Measurements from ENCODE around the gene CCDC157. TPM values are rescaled to one million over a fixed set of nuclear protein-coding genes. Genes with fewer than 3 reads are reported as not detected.
A peak's percentile ranks its signal among the peaks of the same experiment; 100 is the strongest.

Gene CCDC157
- total and polyA plus RNA-seq, 2 donors (not counting 1 experiment from before 2014, with no cell fraction given): 3.6 to 6.4 TPM

DNA sequence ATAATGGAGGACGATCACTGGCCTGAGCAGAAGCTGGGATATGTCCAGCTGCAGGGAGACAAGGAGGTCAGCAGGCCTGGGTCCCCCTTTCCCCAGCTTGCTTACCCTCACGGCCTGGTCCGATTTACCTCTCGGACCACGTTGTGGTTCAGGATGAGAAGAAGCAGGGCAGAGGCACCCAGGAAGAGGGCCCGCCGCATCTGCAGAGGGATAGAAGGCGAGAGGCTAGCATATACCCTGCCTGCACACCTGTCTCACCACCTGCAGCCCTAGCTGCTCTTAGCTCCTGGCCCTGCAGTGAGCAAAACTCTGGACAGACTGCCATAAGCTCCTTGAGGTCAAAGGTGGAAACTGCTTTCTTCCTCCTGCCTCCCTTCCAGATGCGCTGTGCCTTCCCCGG, 29.1 kb downstream of the CCDC157 start:
- DNase-seq: no peak
- 99% methylated on average over 10 of the region's 10 CpGs for WGBS (ENCODE audit: insufficient coverage)
- Histone ChIP-seq H4K20me1 (ENCODE audit: control insufficient read depth, insufficient read depth, low read length, poor library complexity, severe bottlenecking) (no peaks in the 10 kb centered on the region), H3K4me2 (replicated peaks; ENCODE audit: low read depth, low read length, poor library complexity, severe bottlenecking) (peak overlapping the region; percentile 85), H2AFZ (ENCODE audit: insufficient read depth, low read depth, low read length, poor library complexity, severe bottlenecking) (no peak overlapping the region), H3K4me3 (ENCODE audit: control extremely low read depth in 1 of 5, extremely low read depth in 1 of 5, insufficient read depth in 1 of 5, low read depth in 2 of 5, low read length in 4 of 5) (no peak overlapping the region), H3K9ac (ENCODE audit: low read length) (no peak overlapping the region), H3K27me3 (replicated peaks in 1 of 4; ENCODE audit: control extremely low read depth in 1 of 4, control insufficient read depth in 3 of 4, insufficient read depth in 4 of 4, low read length in 3 of 4) (no peaks in the 10 kb centered on the region), H3K4me1 (ENCODE audit: control insufficient read depth in 2 of 2, insufficient read depth in 2 of 2, low read length in 2 of 2) (peaks cover 7 to 12% of the 10 kb centered on the region in 2 donors), H3K27ac (ENCODE audit: low read length in 2 of 2) (no peak overlapping the region), H3K79me2 (ENCODE audit: control insufficient read depth, insufficient read depth, low read length) (no peaks in the 10 kb centered on the region), H3K36me3 (replicated peaks in 1 of 2; ENCODE audit: control extremely low read depth in 1 of 2, control insufficient read depth in 1 of 2, extremely low read depth in 1 of 2, insufficient read depth in 2 of 2, low read length in 1 of 2) (no peaks in the 10 kb centered on the region), H3K9me3 (ENCODE audit: control extremely low read depth in 1 of 3, control insufficient read depth in 2 of 3, insufficient read depth in 1 of 3, low read length in 2 of 3) (no peaks in the 10 kb centered on the region)
- no peak overlapping the region for H3K27ac Mint-ChIP-seq
- intact Hi-C loops (cut with micrococcal nuclease): no loop called here
- no peaks in the 10 kb centered on the region for H3K27me3 Mint-ChIP-seq
- ChIA-PET CTCF (interaction anchor here (0.6 to 19.9 kb wide), 7 partner anchors 17 to 278 kb away, joined by 3 to 510 read pairs (median 4); partner anchors contain the start of genes CASTOR1, CCDC157 and SF3A1), POLR2A (interaction anchor here (3.1 kb wide), 1 partner anchor 98 kb away, joined by 20 read pairs; the partner anchor contains the start of gene CASTOR1)
- ATAC-seq (ENCODE audit: low read depth): no peak
- H3K9me3 Mint-ChIP-seq (ENCODE audit: insufficient read depth): no peaks in the 10 kb centered on the region
- H3K4me3 Mint-ChIP-seq: peak overlapping the region; percentile 83
- H3K4me1 Mint-ChIP-seq: peaks cover 9% of the 10 kb centered on the region
- TF ChIP-seq, protein P1, sequence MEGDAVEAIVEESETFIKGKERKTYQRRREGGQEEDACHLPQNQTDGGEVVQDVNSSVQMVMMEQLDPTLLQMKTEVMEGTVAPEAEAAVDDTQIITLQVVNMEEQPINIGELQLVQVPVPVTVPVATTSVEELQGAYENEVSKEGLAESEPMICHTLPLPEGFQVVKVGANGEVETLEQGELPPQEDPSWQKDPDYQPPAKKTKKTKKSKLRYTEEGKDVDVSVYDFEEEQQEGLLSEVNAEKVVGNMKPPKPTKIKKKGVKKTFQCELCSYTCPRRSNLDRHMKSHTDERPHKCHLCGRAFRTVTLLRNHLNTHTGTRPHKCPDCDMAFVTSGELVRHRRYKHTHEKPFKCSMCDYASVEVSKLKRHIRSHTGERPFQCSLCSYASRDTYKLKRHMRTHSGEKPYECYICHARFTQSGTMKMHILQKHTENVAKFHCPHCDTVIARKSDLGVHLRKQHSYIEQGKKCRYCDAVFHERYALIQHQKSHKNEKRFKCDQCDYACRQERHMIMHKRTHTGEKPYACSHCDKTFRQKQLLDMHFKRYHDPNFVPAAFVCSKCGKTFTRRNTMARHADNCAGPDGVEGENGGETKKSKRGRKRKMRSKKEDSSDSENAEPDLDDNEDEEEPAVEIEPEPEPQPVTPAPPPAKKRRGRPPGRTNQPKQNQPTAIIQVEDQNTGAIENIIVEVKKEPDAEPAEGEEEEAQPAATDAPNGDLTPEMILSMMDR (IDR thresholded peaks at IDR 0.05): no peak
- no peak for TF ChIP-seq EZH2 (IDR thresholded peaks at IDR 0.05; ENCODE audit: borderline replicate concordance, insufficient read depth, low read depth, low read length, poor library complexity, severe bottlenecking)

DNA sequence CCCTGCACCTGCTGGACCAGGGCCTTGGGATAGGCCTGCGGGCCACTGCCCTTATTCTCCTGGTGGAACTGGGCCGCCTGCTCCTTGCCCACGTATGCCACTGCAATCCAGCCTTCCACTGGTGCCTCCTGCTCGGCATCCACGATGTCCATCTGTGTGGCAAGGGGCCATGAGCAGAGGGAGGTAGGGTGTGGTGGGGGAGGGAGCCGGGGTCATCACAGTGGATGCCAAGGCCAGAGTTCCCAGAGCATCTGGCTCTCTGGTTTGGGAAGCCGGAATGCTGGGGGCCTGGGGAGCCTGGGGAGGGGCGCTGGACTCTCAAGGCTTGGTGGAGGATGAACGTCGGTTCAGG, 29.8 kb downstream of the CCDC157 start:
- Histone ChIP-seq H3K9ac (ENCODE audit: low read length) (peak overlapping the region; percentile 48), H3K27me3 (replicated peaks in 1 of 4; ENCODE audit: control extremely low read depth in 1 of 4, control insufficient read depth in 3 of 4, insufficient read depth in 4 of 4, low read length in 3 of 4) (no peaks in the 10 kb centered on the region), H3K9me3 (ENCODE audit: control extremely low read depth in 1 of 3, control insufficient read depth in 2 of 3, insufficient read depth in 1 of 3, low read length in 2 of 3) (no peaks in the 10 kb centered on the region), H3K4me3 (ENCODE audit: control extremely low read depth in 1 of 5, extremely low read depth in 1 of 5, insufficient read depth in 1 of 5, low read depth in 2 of 5, low read length in 4 of 5) (peak overlapping the region in 4 of 5 experiments; percentile 25 to 61 (median 42)), H3K36me3 (replicated peaks in 1 of 2; ENCODE audit: control extremely low read depth in 1 of 2, control insufficient read depth in 1 of 2, extremely low read depth in 1 of 2, insufficient read depth in 2 of 2, low read length in 1 of 2) (no peaks in the 10 kb centered on the region), H3K4me2 (replicated peaks; ENCODE audit: low read depth, low read length, poor library complexity, severe bottlenecking) (peak overlapping the region; percentile 85), H4K20me1 (ENCODE audit: control insufficient read depth, insufficient read depth, low read length, poor library complexity, severe bottlenecking) (no peaks in the 10 kb centered on the region), H3K27ac (ENCODE audit: low read length in 2 of 2) (no peak overlapping the region), H2AFZ (ENCODE audit: insufficient read depth, low read depth, low read length, poor library complexity, severe bottlenecking) (peak overlapping the region; percentile 84), H3K4me1 (ENCODE audit: control insufficient read depth in 2 of 2, insufficient read depth in 2 of 2, low read length in 2 of 2) (peaks cover 14 to 19% of the 10 kb centered on the region in 2 donors), H3K79me2 (ENCODE audit: control insufficient read depth, insufficient read depth, low read length) (no peaks in the 10 kb centered on the region)
- H3K27me3 Mint-ChIP-seq: no peaks in the 10 kb centered on the region
- CTCF ChIA-PET: interaction anchor here (0.8 to 19.9 kb wide), 10 partner anchors 10 to 204 kb away, joined by 3 to 510 read pairs (median 4); partner anchors contain the start of genes CASTOR1, CCDC157, SEC14L2 and SF3A1
- H3K4me1 Mint-ChIP-seq: peaks cover 16% of the 10 kb centered on the region
- H3K27ac Mint-ChIP-seq: no peak overlapping the region
- ATAC-seq (ENCODE audit: low read depth) (no peak), DNase-seq (no peak)
- POLR2A ChIA-PET: interaction anchor here (0.6 to 3.1 kb wide), 2 partner anchors 98 to 148 kb away, joined by 4 to 20 read pairs; partner anchors contain the start of gene CASTOR1
- peak overlapping the region; percentile 83 for H3K4me3 Mint-ChIP-seq
- no peaks in the 10 kb centered on the region for H3K9me3 Mint-ChIP-seq (ENCODE audit: insufficient read depth)
- 36% methylated on average over 10 of the region's 10 CpGs for WGBS (ENCODE audit: insufficient coverage)
- intact Hi-C loops (cut with micrococcal nuclease): no loop called here
- no peak for TF ChIP-seq EZH2 (IDR thresholded peaks at IDR 0.05; ENCODE audit: borderline replicate concordance, insufficient read depth, low read depth, low read length, poor library complexity, severe bottlenecking)
- TF ChIP-seq, protein P1 (IDR thresholded peaks at IDR 0.05): no peak

All from B cell (primary cell).